Caki2 (cell line): ENCODE results near the gene SEPHS2. TPM values are rescaled to one million over a fixed set of nuclear protein-coding genes. Genes with fewer than 3 reads are reported as not detected.
"Not testable (repeated sequence)": the region's sequence is repeated elsewhere in the genome, so short reads cannot be mapped to it uniquely, and the experiment has no call there.

Experiments
- DNase-seq: peaks from one replicate; pipeline ENCODE4 v3.0.0-alpha.2; 2015; ENCODE audit warnings: low read depth
- in situ Hi-C: cut with HindIII; loops from 2 replicates; pipeline ENCODE4 v1.10.0; 2016; ENCODE audit warnings: low sequenced_read_pairs, low pct_unique_long_range_greater_than_20kb, mixed read lengths
- total RNA-seq: library from RNA; depleted of rRNA; stranded (reverse); fragments of >200 nt; shearing (Covaris generic); gene quantifications from 2 replicates; pipeline ENCODE4 v1.2.3, GENCODE V29; 2014; ENCODE audit warnings: low replicate concordance; rRNA removed

SEPHS2 gene, protein sequence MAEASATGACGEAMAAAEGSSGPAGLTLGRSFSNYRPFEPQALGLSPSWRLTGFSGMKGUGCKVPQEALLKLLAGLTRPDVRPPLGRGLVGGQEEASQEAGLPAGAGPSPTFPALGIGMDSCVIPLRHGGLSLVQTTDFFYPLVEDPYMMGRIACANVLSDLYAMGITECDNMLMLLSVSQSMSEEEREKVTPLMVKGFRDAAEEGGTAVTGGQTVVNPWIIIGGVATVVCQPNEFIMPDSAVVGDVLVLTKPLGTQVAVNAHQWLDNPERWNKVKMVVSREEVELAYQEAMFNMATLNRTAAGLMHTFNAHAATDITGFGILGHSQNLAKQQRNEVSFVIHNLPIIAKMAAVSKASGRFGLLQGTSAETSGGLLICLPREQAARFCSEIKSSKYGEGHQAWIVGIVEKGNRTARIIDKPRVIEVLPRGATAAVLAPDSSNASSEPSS
- 116 and 127 TPM in 2 replicates for total RNA-seq

DNA sequence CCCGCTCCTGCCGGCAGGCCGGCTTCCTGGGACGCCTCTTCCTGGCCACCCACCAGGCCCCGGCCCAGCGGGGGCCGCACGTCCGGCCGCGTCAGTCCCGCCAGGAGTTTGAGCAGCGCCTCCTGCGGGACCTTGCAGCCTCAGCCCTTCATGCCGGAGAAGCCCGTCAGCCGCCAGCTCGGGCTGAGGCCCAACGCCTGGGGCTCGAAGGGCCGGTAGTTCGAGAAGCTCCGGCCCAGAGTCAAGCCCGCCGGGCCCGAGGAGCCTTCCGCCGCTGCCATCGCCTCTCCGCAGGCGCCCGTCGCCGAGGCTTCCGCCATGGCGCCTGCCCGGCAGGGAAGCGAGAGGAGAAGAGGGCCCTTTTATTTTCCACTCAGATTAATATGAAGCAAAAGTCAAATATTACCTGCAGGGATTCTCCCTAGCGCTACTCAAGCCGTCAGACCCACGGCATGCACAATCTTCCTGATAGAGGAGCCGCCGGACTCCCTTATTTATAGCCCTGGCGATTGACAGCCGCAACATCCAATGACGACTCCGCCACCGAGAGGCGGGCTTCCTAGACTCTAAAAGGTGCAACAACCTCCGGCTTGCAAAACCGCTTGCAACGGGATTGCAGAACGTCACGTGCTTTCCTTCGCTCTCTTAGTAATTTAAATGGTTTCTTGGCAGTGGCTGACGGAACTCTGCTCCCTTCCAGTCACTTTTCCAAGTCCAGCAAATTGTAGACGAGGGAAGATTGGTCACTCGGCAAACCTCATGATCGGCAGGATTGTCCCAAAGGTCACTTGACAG, at the start of gene SEPHS2:
TSS of gene SEPHS2 (minus strand) at position 467 of the 795 bp plus-strand sequence. CDS start at position 320, 147 bp downstream.
- DNase-seq, result peak; percentile 99
- in situ Hi-C loops, result loop anchor here (10.0 kb wide), 1 partner anchor 69 kb away; no protein-coding TSS in a partner anchor

GRCh38 chr16:30494709-30495108, 49.0 kb upstream of the SEPHS2 start:
- in situ Hi-C loops, result no loop called here
- no peak for DNase-seq

GRCh38 chr16:30493941-30494488, 48.3 kb upstream of the SEPHS2 start:
- in situ Hi-C loops, result no loop called here

DNA sequence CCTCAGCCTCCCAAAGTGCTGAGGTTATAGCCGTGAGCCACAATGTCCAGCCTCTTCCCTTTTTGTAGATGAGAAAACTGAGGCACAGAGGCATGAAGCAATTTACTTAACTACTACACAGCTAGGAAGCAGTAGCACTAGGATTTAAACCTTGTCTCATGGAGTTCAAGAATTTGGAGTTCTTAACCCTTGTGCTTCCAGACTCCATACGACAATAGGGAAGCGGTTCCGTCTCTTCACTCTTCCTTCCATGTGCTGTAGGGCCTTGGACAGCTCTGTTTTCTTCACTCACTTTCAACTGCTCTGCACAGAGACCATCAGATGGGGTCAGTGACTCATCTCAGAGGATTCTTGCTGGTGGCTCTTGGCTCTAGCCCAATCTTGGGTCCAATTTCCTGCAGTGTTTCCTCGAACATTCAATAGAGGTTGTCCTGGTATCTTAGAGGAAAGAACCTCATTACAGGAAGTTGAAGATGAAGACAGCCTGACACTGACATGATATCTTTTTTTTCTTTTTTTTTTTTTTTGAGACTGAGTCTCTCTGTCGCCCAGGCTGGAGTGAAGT, 46.2 kb upstream of the SEPHS2 start:
- in situ Hi-C loops, result no loop called here
- peak; percentile 67 for DNase-seq

More at GRCh38 chr16:30493941-30494488, 48.3 kb upstream of the SEPHS2 start:
- DNase-seq, result no peak

GRCh38 chr16:30491229-30491628, 45.6 kb upstream of the SEPHS2 start:
- DNase-seq, result no peak
- in situ Hi-C loops, result no loop called here

GRCh38 chr16:30490210-30490609, 44.5 kb upstream of the SEPHS2 start:
- in situ Hi-C loops, result no loop called here
- DNase-seq, result no peak

- DNase-seq, result no peak
- in situ Hi-C loops, result no loop called here
Observed at GRCh38 chr16:30488764-30489605, 43.3 kb upstream of the SEPHS2 start.

DNA sequence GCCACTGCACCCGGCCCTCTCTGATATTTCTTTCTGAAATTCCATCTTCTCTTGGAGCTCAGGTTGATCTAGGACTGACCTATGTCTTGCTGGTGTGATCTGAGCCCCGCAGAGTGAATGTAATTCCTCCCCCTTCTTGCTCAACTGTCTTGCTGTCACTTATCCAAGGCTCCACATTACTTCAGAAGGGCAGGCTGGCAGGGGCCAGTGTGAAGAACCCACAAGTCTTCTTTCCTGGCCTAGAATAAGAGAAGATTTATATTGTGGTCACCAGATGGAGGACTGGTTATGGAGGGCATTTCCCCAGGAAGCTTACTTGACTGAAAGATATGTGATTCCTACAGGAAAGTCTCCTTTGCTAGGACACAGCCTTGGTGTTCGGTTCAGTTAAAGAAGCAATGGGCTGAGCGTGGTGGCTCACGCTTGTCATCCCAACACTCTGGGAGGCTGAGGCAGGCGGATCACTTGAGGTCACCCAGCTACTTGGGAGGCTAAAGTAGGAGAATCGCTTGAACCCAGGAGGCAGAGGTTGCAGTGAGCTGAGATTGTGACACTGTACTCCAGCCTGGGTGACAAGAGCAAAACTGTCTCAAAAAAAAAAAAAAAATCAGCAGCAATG, 40.3 kb upstream of the SEPHS2 start:
- DNase-seq, result no peak
- in situ Hi-C loops, result no loop called here

DNA sequence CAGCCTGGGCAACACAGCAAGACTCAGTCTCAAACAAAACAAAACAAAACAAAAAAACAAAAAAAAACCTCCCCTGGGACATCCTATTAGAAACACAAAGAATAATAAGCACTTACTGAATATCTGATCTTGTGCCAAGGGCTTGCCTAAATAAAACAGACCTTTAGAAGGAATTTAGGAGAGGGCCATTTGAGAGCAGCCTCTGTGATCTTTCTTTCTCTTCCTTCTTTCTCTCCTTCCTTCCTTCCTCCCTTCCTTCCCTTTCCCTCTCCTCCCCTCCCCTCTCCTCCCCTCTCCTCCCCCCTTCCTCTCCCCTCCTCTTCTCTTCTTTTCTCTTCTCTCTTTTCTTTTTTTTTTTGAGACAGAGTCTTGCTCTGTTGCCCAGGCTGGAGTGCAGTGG, 39.2 kb upstream of the SEPHS2 start:
- in situ Hi-C loops, result no loop called here
- DNase-seq, result no peak

- no peak for DNase-seq
- in situ Hi-C loops, result no loop called here
Observed at GRCh38 chr16:30482366-30482765, 36.7 kb upstream of the SEPHS2 start.

GRCh38 chr16:30481381-30481780, 35.7 kb upstream of the SEPHS2 start:
- in situ Hi-C loops, result no loop called here
- DNase-seq, result no peak

DNA sequence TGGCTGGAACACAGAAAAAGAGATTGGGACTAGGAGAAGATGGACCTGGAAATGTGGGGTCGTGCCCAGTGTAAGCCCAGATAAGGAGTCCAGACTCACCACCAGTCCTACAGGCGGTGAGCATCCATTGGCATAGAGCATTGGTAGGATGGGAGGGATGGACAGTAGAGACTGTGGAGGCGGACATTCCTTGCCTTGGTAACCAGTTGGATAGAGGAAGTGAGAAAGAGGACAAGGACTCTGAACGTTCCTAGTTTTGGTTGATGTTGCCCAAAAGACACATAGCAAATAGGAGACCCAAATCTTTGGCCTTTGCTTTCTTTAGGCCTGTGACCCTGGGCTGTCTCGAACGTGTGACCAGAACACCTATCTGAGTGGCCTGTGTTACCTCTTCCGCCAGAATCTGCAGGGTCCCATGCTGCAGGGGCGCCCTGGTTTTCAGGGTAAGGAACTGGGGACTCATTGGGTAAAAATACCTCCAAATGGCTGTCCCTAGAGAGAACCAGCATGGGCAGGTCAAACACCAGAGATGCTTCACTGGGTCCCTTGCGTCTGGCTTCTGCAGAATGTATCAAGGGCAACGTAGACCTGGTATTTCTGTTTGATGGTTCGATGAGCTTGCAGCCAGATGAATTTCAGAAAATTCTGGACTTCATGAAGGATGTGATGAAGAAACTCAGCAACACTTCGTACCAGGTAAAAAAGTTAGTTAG, 33.2 kb upstream of the SEPHS2 start:
- in situ Hi-C loops, result no loop called here

DNA sequence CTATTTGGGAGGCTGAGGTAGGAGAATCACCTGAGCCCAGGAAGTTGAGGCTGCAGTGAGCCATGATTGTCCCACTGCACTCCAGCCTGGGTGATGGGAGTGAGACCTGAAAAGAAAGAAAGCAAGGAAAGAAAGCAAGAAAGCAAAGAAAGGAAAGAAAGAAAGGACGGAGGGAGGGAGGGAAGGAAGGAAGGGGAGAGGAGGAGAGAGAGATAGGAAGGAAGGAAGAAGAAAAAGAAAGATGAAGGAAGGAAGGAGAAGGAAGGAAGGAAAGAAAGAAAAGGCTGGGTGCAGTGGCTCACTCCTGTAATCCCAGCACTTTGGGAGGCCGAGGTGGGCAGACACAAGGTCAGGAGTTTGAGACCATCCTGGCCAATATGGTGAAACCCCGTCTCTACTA, 32.1 kb upstream of the SEPHS2 start:
- DNase-seq, in situ Hi-C loops: not testable (repeated sequence)

More for the DNA sequence above, 33.2 kb upstream of the SEPHS2 start:
- DNase-seq, result no peak

DNA sequence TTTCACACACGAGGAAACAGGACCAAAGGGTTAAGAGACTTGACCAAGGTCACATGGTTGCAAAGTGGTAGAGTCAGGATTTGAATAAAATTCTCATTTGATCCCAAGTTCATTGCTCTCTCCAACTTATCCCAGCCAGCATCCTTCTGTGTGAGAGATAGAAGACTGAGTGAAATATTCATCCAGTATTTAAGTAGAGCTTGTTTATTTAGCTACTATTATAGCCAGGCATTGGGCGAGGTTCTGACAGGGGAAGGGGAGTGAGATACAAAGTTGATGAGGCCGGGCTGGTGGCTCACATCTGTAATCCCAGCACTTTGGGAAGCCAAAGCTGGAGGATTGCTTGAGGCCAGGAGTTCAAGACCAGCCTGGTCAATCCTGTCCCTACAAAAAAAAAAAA, 31.3 kb upstream of the SEPHS2 start:
- DNase-seq, result no peak
- in situ Hi-C loops, result no loop called here

DNA sequence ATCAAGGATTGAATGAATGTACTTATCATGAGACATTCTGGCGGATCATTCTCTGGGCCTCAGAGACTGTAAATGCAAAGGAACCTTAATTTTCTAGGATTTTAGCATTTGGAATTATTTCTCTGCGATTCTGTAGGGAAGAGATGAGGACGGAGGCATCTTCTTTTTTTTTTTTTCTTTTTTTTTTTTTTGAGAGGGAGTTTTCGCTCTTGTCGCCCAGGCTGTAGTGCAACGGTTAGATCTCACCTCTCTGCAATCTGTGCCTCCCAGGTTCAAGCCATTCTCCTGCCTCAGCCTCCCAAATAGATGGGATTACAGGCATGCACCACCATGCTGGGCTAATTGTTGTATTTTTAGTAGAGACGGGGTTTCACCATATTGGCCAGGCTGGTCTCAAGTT, 29.0 kb upstream of the SEPHS2 start:
- in situ Hi-C loops, result no loop called here
- no peak for DNase-seq

DNA sequence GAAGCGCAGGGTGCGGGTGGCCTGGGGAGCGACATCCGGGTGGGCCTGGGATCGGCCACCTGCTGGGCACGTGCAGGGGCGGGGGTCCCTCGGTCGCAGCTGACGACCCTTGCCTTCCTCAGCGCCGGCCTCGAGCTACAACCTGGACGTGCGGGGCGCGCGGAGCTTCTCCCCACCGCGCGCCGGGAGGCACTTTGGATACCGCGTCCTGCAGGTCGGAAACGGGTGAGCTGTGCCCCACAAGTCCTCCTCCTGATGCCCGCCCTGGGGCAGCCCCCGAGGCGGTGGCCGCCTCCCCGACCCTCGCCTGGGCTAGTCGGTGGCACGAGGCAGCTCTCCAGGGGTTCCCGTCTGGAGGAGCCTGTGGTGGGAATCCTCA, 28.4 kb upstream of the SEPHS2 start:
- DNase-seq, result no peak
- in situ Hi-C loops, result no loop called here
